Lower leg skin (tissue), 3 donors: ENCODE results near the gene LENEP.

Experiments used
- POLR2A ChIP-seq, 2 donors: fragments of 450-650 bp; IDR thresholded peaks; one replicate each; pipeline ENCODE4 v1.6.1; 2016 to 2017; ENCODE audit warnings: antibody characterized with exemption in 2 of 2, mild to moderate bottlenecking in 1 of 2, moderate library complexity in 1 of 2
- TF ChIP-seq, protein P1 (sequence below), 3 donors: fragments of 450-650 bp; IDR thresholded peaks; one replicate each; pipeline ENCODE4 v1.5.1; 2016; ENCODE audit warnings: antibody characterized with exemption in 3 of 3, mild to moderate bottlenecking in 3 of 3, moderate library complexity in 2 of 3

- TF ChIP-seq, protein P1, sequence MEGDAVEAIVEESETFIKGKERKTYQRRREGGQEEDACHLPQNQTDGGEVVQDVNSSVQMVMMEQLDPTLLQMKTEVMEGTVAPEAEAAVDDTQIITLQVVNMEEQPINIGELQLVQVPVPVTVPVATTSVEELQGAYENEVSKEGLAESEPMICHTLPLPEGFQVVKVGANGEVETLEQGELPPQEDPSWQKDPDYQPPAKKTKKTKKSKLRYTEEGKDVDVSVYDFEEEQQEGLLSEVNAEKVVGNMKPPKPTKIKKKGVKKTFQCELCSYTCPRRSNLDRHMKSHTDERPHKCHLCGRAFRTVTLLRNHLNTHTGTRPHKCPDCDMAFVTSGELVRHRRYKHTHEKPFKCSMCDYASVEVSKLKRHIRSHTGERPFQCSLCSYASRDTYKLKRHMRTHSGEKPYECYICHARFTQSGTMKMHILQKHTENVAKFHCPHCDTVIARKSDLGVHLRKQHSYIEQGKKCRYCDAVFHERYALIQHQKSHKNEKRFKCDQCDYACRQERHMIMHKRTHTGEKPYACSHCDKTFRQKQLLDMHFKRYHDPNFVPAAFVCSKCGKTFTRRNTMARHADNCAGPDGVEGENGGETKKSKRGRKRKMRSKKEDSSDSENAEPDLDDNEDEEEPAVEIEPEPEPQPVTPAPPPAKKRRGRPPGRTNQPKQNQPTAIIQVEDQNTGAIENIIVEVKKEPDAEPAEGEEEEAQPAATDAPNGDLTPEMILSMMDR (IDR thresholded peaks at IDR 0.05), result no peak
- TF ChIP-seq POLR2A (IDR thresholded peaks at IDR 0.05), result no peak
Observed at GRCh38 chr1:154970631-154971340, 22.6 kb upstream of the LENEP start, which contains the start of gene SHC1.
